Activated T-helper 1 cell treated with anti-CD3 and anti-CD28 coated beads, Interleukin-2, amount 50 U/mL, for 16 hours (primary cell): ENCODE measurements around the gene ATP8B4.

Source experiments
- DNase-seq, 2 donors: peaks; one replicate each; pipeline ENCODE4 v3.0.0-alpha.2; 2020; ENCODE audit warnings: low read depth in 1 of 2, low spot score in 1 of 2

Gene ATP8B4

GRCh38 chr15:50028326-50028725, 90.7 kb downstream of the ATP8B4 start:
- DNase-seq = no peak

- DNase-seq = no peak
These were observed 94.8 kb downstream of the ATP8B4 start for GRCh38 chr15:50024281-50024680.

- DNase-seq = no peak
These were observed 100.5 kb downstream of the ATP8B4 start for GRCh38 chr15:50018491-50018890.

- DNase-seq = no peak
These were observed 101.5 kb downstream of the ATP8B4 start for GRCh38 chr15:50017522-50017921.

- no peak for DNase-seq
These were observed 102.1 kb downstream of the ATP8B4 start for GRCh38 chr15:50016951-50017350.

GRCh38 chr15:50012790-50013189, 106.2 kb downstream of the ATP8B4 start:
- no peak for DNase-seq

- no peak for DNase-seq
These were observed 109.4 kb downstream of the ATP8B4 start for GRCh38 chr15:50009634-50010033.

GRCh38 chr15:50003786-50004334, 115.2 kb downstream of the ATP8B4 start:
- DNase-seq = peak; percentile 4 to 5

GRCh38 chr15:49991587-49991986, 127.4 kb downstream of the ATP8B4 start:
- no peak for DNase-seq

GRCh38 chr15:49990835-49991545, 128.0 kb downstream of the ATP8B4 start:
- no peak for DNase-seq

GRCh38 chr15:49989498-49989897, 129.5 kb downstream of the ATP8B4 start:
- DNase-seq = no peak

GRCh38 chr15:49988766-49989165, 130.3 kb downstream of the ATP8B4 start:
- no peak for DNase-seq

GRCh38 chr15:49987896-49988295, 131.1 kb downstream of the ATP8B4 start:
- DNase-seq = no peak

- no peak for DNase-seq
These were observed 131.7 kb downstream of the ATP8B4 start for GRCh38 chr15:49987198-49987785.

GRCh38 chr15:49986326-49986725, 132.7 kb downstream of the ATP8B4 start:
- no peak for DNase-seq

GRCh38 chr15:49985463-49985862, 133.6 kb downstream of the ATP8B4 start:
- DNase-seq = no peak

GRCh38 chr15:49984436-49984835, 134.6 kb downstream of the ATP8B4 start:
- DNase-seq = no peak

- DNase-seq = no peak
These were observed 136.4 kb downstream of the ATP8B4 start for GRCh38 chr15:49982584-49982983.

- DNase-seq = no peak
These were observed 139.2 kb downstream of the ATP8B4 start for GRCh38 chr15:49979705-49980382.

- no peak for DNase-seq
These were observed 140.9 kb downstream of the ATP8B4 start for GRCh38 chr15:49978121-49978520.

- no peak for DNase-seq
These were observed 141.7 kb downstream of the ATP8B4 start for GRCh38 chr15:49977306-49977705.

- DNase-seq = no peak
These were observed 154.5 kb downstream of the ATP8B4 start for GRCh38 chr15:49964551-49964950.
